ENCODE data around the gene THADA.

Gene THADA

GRCh38 chr2:43221763-43222474, 373.9 kb downstream of the THADA start:
- peak overlapping the region; percentile 98 for H3K9ac ChIP-seq
- peaks cover 43% of the 10 kb centered on the region for H3K36me3 ChIP-seq
- peak overlapping the region; percentile 88 for H3K4me3 ChIP-seq
- no peaks in the 10 kb centered on the region for H3K27me3 ChIP-seq
- no peaks in the 10 kb centered on the region for H3K9me3 ChIP-seq
- no peak for TF ChIP-seq Cebpa-rat (IDR thresholded peaks at IDR 0.05)
- H3K27ac ChIP-seq, result peak overlapping the region; percentile 97
- H3K4me2 ChIP-seq, result peak overlapping the region; percentile 89
- peaks cover 52% of the 10 kb centered on the region for H3K4me1 ChIP-seq
- H4K20me1 ChIP-seq, result peaks cover 49% of the 10 kb centered on the region

- 0 out of 2 replicates have a peak, but pooled peaks have one; percentile 26 for TF ChIP-seq Cebpa-rat (IDR thresholded peaks at IDR 0.05)
- Histone ChIP-seq H3K4me1 (peaks cover 59% of the 10 kb centered on the region), H3K4me2 (peak overlapping the region; percentile 89), H3K4me3 (peak overlapping the region; percentile 88), H4K20me1 (peaks cover 49% of the 10 kb centered on the region), H3K9ac (peak overlapping the region; percentile 98), H3K36me3 (peaks cover 43% of the 10 kb centered on the region), H3K27ac (peak overlapping the region; percentile 97), H3K27me3 (no peaks in the 10 kb centered on the region), H3K9me3 (no peaks in the 10 kb centered on the region)
These were observed 374.6 kb downstream of the THADA start for GRCh38 chr2:43221124-43221762.

GRCh38 chr2:43220760-43221123, 375.1 kb downstream of the THADA start:
- no peaks in the 10 kb centered on the region for H3K27me3 ChIP-seq
- peak overlapping the region; percentile 98 for H3K9ac ChIP-seq
- peaks cover 64% of the 10 kb centered on the region for H3K4me1 ChIP-seq
- no peak for TF ChIP-seq Cebpa-rat (IDR thresholded peaks at IDR 0.05)
- peak overlapping the region; percentile 88 for H3K4me3 ChIP-seq
- H3K4me2 ChIP-seq, result peak overlapping the region; percentile 89
- peak overlapping the region; percentile 97 for H3K27ac ChIP-seq
- peaks cover 44% of the 10 kb centered on the region for H4K20me1 ChIP-seq
- H3K9me3 ChIP-seq, result no peaks in the 10 kb centered on the region
- peaks cover 43% of the 10 kb centered on the region for H3K36me3 ChIP-seq

GRCh38 chr2:43220229-43220751, 375.5 kb downstream of the THADA start:
- H3K9me3 ChIP-seq, result no peaks in the 10 kb centered on the region
- H3K27me3 ChIP-seq, result no peaks in the 10 kb centered on the region
- peaks cover 38% of the 10 kb centered on the region for H3K36me3 ChIP-seq
- H4K20me1 ChIP-seq, result peaks cover 39% of the 10 kb centered on the region
- peaks cover 69% of the 10 kb centered on the region for H3K4me1 ChIP-seq
- peak overlapping the region; percentile 98 for H3K9ac ChIP-seq
- peak overlapping the region; percentile 89 for H3K4me2 ChIP-seq
- H3K27ac ChIP-seq, result peak overlapping the region; percentile 97
- peak overlapping the region; percentile 88 for H3K4me3 ChIP-seq
- TF ChIP-seq Cebpa-rat (IDR thresholded peaks at IDR 0.05), result no peak

- peak overlapping the region; percentile 97 for H3K27ac ChIP-seq
- H3K9me3 ChIP-seq, result no peaks in the 10 kb centered on the region
- peaks cover 32% of the 10 kb centered on the region for H4K20me1 ChIP-seq
- H3K4me3 ChIP-seq, result peak overlapping the region; percentile 88
- no peak for TF ChIP-seq Cebpa-rat (IDR thresholded peaks at IDR 0.05)
- no peaks in the 10 kb centered on the region for H3K27me3 ChIP-seq
- peaks cover 31% of the 10 kb centered on the region for H3K36me3 ChIP-seq
- H3K4me1 ChIP-seq, result peaks cover 76% of the 10 kb centered on the region
- H3K9ac ChIP-seq, result peak overlapping the region; percentile 98
- H3K4me2 ChIP-seq, result peak overlapping the region; percentile 89
These were observed 376.2 kb downstream of the THADA start for GRCh38 chr2:43219383-43220228.

- Histone ChIP-seq H3K36me3 (peaks cover 24% of the 10 kb centered on the region), H3K9me3 (no peaks in the 10 kb centered on the region), H3K9ac (peak overlapping the region; percentile 98), H3K27me3 (no peaks in the 10 kb centered on the region), H3K4me3 (peak overlapping the region; percentile 88), H3K4me2 (peak overlapping the region; percentile 89), H3K4me1 (peaks cover 83% of the 10 kb centered on the region), H3K27ac (peak overlapping the region; percentile 97), H4K20me1 (peaks cover 25% of the 10 kb centered on the region)
- no peak for TF ChIP-seq Cebpa-rat (IDR thresholded peaks at IDR 0.05)
These were observed 377.0 kb downstream of the THADA start for GRCh38 chr2:43218702-43219382.

GRCh38 chr2:43218155-43218701, 377.6 kb downstream of the THADA start:
- Histone ChIP-seq H3K4me3 (peak overlapping the region; percentile 88), H3K9me3 (no peaks in the 10 kb centered on the region), H3K4me1 (peaks cover 89% of the 10 kb centered on the region), H3K36me3 (peaks cover 17% of the 10 kb centered on the region), H3K9ac (peak overlapping the region; percentile 98), H3K4me2 (peak overlapping the region; percentile 89), H3K27ac (peak overlapping the region; percentile 97), H3K27me3 (no peaks in the 10 kb centered on the region), H4K20me1 (peaks cover 19% of the 10 kb centered on the region)
- TF ChIP-seq Cebpa-rat (IDR thresholded peaks at IDR 0.05), result no peak

GRCh38 chr2:43217228-43218154, 378.3 kb downstream of the THADA start:
- peak overlapping the region; percentile 98 for H3K9ac ChIP-seq
- H3K27ac ChIP-seq, result peak overlapping the region; percentile 97
- peak overlapping the region; percentile 88 for H3K4me3 ChIP-seq

More at GRCh38 chr2:43217228-43218154, 378.3 kb downstream of the THADA start:
- no peak for TF ChIP-seq Cebpa-rat (IDR thresholded peaks at IDR 0.05)
- H3K4me2 ChIP-seq, result peak overlapping the region; percentile 89
- peaks cover 96% of the 10 kb centered on the region for H3K4me1 ChIP-seq
- no peaks in the 10 kb centered on the region for H3K27me3 ChIP-seq
- H3K36me3 ChIP-seq, result peaks cover 10% of the 10 kb centered on the region
- H4K20me1 ChIP-seq, result peaks cover 11% of the 10 kb centered on the region
- H3K9me3 ChIP-seq, result no peaks in the 10 kb centered on the region

All from BLaER1 (cell line).